ENCODE data around the gene CAMTA2. TPM values are rescaled to one million over a fixed set of nuclear protein-coding genes. Genes with fewer than 3 reads are reported as not detected.
"Not testable (repeated sequence)": the region's sequence is repeated elsewhere in the genome, so short reads cannot be mapped to it uniquely, and the experiment has no call there.

The CAMTA2 gene
- total RNA-seq, result 17.7 TPM

GRCh38 chr17:4986951-4987766, at the start of gene CAMTA2:
Gene CAMTA2 (minus strand): TSS chr17:4987675. CDS start chr17:4986222, 1,453 bp downstream.
- DNase-seq (ENCODE audit: low spot score), result peak; percentile 88
- peak; percentile 91 for ATAC-seq

GRCh38 chr17:5035315-5035714, 47.8 kb upstream of the CAMTA2 start, which contains the start of gene SLC52A1:
Gene SLC52A1 (minus strand): TSS chr17:5035426. CDS start chr17:5034606, 820 bp downstream.
- ATAC-seq, result no peak
- DNase-seq (ENCODE audit: low spot score), result no peak

GRCh38 chr17:5034651-5035050, 47.2 kb upstream of the CAMTA2 start:
- DNase-seq (ENCODE audit: low spot score) (no peak), ATAC-seq (no peak)

GRCh38 chr17:5034063-5034462, 46.6 kb upstream of the CAMTA2 start:
- ATAC-seq, result no peak
- DNase-seq (ENCODE audit: low spot score), result no peak

- no peak for ATAC-seq
- no peak for DNase-seq (ENCODE audit: low spot score)
Observed at GRCh38 chr17:5033352-5034015, 46.0 kb upstream of the CAMTA2 start.

- no peak for ATAC-seq
- no peak for DNase-seq (ENCODE audit: low spot score)
Observed at GRCh38 chr17:5032865-5033264, 45.4 kb upstream of the CAMTA2 start.

- DNase-seq (ENCODE audit: low spot score), result peak; percentile 60
- peak; percentile 79 for ATAC-seq
Observed at GRCh38 chr17:5031365-5032082, 44.0 kb upstream of the CAMTA2 start.

- DNase-seq (ENCODE audit: low spot score); ATAC-seq: not testable (repeated sequence)
Observed at GRCh38 chr17:5030168-5030567, 42.7 kb upstream of the CAMTA2 start.

GRCh38 chr17:5027916-5028315, 40.4 kb upstream of the CAMTA2 start:
- no peak for DNase-seq (ENCODE audit: low spot score)
- no peak for ATAC-seq

GRCh38 chr17:5027299-5027698, 39.8 kb upstream of the CAMTA2 start:
- ATAC-seq (no peak), DNase-seq (ENCODE audit: low spot score) (no peak)

GRCh38 chr17:5024604-5025003, 37.1 kb upstream of the CAMTA2 start:
- no peak for DNase-seq (ENCODE audit: low spot score)
- ATAC-seq, result no peak

GRCh38 chr17:5023588-5024147, 36.2 kb upstream of the CAMTA2 start:
- ATAC-seq, result no peak
- no peak for DNase-seq (ENCODE audit: low spot score)

GRCh38 chr17:5022171-5022711, 34.8 kb upstream of the CAMTA2 start:
- ATAC-seq, result no peak
- no peak for DNase-seq (ENCODE audit: low spot score)

- DNase-seq (ENCODE audit: low spot score), result no peak
- no peak for ATAC-seq
Observed at GRCh38 chr17:5020502-5021023, 33.1 kb upstream of the CAMTA2 start.

GRCh38 chr17:5019475-5019956, 32.0 kb upstream of the CAMTA2 start:
- no peak for ATAC-seq
- no peak for DNase-seq (ENCODE audit: low spot score)

GRCh38 chr17:5014357-5014756, 26.9 kb upstream of the CAMTA2 start:
- no peak for DNase-seq (ENCODE audit: low spot score)
- ATAC-seq, result no peak

- ATAC-seq, result no peak
Observed at GRCh38 chr17:5011928-5012327, 24.5 kb upstream of the CAMTA2 start.

GRCh38 chr17:5003214-5003867, 15.9 kb upstream of the CAMTA2 start:
- ATAC-seq (no peak), DNase-seq (ENCODE audit: low spot score) (no peak)

More at GRCh38 chr17:5011928-5012327, 24.5 kb upstream of the CAMTA2 start:
- DNase-seq (ENCODE audit: low spot score), result no peak

- ATAC-seq (no peak), DNase-seq (ENCODE audit: low spot score) (no peak)
Observed at GRCh38 chr17:5002121-5002788, 14.8 kb upstream of the CAMTA2 start.

All from left lobe of liver (tissue), 2 donors.